Lower leg skin (tissue), 3 donors: ENCODE results near the gene KCMF1.
"Not testable (repeated sequence)": the region's sequence is repeated elsewhere in the genome, so short reads cannot be mapped to it uniquely, and the experiment has no call there.

ENCODE experiments used
- CTCF ChIP-seq, 3 donors: fragments of 450-650 bp; IDR thresholded peaks; one replicate each; pipeline ENCODE4 v1.5.1; 2016; ENCODE audit warnings: antibody characterized with exemption in 3 of 3, mild to moderate bottlenecking in 3 of 3, moderate library complexity in 2 of 3
- POLR2A ChIP-seq, 2 donors: fragments of 450-650 bp; IDR thresholded peaks; one replicate each; pipeline ENCODE4 v1.6.1; 2016 to 2017; ENCODE audit warnings: antibody characterized with exemption in 2 of 2, mild to moderate bottlenecking in 1 of 2, moderate library complexity in 1 of 2

- TF ChIP-seq CTCF, POLR2A (IDR thresholded peaks at IDR 0.05): not testable (repeated sequence)
Measured at GRCh38 chr2:84945838-84946203, 25.1 kb upstream of the KCMF1 start.
